ENCODE measurements around the gene AKAP13. TPM values are rescaled to one million over a fixed set of nuclear protein-coding genes. Genes with fewer than 3 reads are reported as not detected.

Gene AKAP13
- total RNA-seq, 6 donors from 2014 or later: 329 to 1,278 (median 748) TPM

DNA sequence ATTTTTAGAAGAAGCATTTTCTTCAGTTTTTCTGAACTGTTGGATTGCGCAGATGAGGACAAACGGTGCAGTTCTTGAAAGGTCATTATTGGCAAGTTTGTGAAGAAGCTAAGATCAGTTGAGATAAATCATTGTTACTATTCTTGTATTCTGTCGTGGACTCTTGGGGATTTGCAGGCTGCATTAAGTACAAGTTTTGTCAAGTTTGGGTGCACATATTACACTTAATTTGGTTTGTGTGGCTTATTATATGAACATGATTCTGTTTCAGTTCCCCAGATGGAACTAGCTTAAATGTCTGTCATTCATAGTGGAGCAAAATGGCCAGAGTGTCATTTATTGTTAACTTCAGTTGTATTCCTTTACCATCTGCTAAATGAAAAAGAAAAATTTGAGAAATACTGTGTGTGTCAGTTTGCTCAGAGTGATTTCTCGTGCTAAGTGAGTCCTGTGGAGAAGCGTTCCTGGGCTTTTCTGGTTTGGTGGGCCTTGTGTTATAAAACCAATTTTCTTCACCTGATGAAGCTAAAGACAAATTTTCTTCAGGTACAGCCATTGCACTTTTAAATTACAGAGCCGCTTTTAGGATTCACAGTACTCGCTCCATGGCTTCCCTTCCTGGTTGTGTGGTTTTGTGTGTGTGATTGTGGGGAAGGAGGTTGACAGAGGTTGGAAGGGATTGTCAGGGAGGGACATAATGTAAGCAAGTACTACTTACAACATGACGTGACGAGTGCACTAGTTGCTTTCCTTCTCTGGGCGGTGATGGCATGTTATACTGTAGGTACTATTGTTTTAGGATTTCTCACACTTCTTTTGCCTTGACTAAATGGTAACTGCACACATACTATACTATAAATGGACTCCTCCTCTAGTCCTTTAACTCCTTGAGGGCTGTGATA is 1.7 kb downstream of the AKAP13 start:
- peak overlapping the region; percentile 29 to 95 (median 82) for H3K4me3 ChIP-seq
- peak overlapping the region; percentile 43 to 96 (median 94) for H3K27ac ChIP-seq
- 44 to 46% methylated on average over 10 of the region's 10 CpGs for WGBS, 2 donors
- TF ChIP-seq POLR2A (IDR thresholded peaks at IDR 0.05): no peak
- TF ChIP-seq, protein P1, sequence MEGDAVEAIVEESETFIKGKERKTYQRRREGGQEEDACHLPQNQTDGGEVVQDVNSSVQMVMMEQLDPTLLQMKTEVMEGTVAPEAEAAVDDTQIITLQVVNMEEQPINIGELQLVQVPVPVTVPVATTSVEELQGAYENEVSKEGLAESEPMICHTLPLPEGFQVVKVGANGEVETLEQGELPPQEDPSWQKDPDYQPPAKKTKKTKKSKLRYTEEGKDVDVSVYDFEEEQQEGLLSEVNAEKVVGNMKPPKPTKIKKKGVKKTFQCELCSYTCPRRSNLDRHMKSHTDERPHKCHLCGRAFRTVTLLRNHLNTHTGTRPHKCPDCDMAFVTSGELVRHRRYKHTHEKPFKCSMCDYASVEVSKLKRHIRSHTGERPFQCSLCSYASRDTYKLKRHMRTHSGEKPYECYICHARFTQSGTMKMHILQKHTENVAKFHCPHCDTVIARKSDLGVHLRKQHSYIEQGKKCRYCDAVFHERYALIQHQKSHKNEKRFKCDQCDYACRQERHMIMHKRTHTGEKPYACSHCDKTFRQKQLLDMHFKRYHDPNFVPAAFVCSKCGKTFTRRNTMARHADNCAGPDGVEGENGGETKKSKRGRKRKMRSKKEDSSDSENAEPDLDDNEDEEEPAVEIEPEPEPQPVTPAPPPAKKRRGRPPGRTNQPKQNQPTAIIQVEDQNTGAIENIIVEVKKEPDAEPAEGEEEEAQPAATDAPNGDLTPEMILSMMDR (IDR thresholded peaks at IDR 0.05): no peak
- TF ChIP-seq POLR2AphosphoS5 (IDR thresholded peaks at IDR 0.05): peak in 1 of 2 donors; percentile 9
- no peak for TF ChIP-seq EP300 (IDR thresholded peaks at IDR 0.05)
- no peak for ATAC-seq (ENCODE audit: low FRiP score in 2 of 2)
- peaks cover 20 to 41% (median 32%) of the 10 kb centered on the region in 4 donors for H3K4me1 ChIP-seq
- H3K9me3 ChIP-seq: no peaks in the 10 kb centered on the region
- H3K27me3 ChIP-seq: no peaks in the 10 kb centered on the region
- no peaks in the 10 kb centered on the region for H3K36me3 ChIP-seq
- no peak for DNase-seq

- no peaks in the 10 kb centered on the region for H3K27me3 ChIP-seq
- peak overlapping the region in 2 of 4 donors; percentile 91 to 95 for H3K4me3 ChIP-seq
- no peaks in the 10 kb centered on the region for H3K9me3 ChIP-seq
- no peak for TF ChIP-seq POLR2A (IDR thresholded peaks at IDR 0.05)
- no peak for TF ChIP-seq EP300 (IDR thresholded peaks at IDR 0.05)
- no peak for TF ChIP-seq POLR2AphosphoS5 (IDR thresholded peaks at IDR 0.05)
- TF ChIP-seq, protein P1 (IDR thresholded peaks at IDR 0.05): no peak
- 79 to 86% methylated on average over 4 of the region's 4 CpGs for WGBS, 2 donors
- H3K4me1 ChIP-seq: peaks cover 20 to 49% (median 32%) of the 10 kb centered on the region in 4 donors
- H3K27ac ChIP-seq: peak overlapping the region in 3 of 4 donors; percentile 15 to 95 (median 94)
- H3K36me3 ChIP-seq: no peaks in the 10 kb centered on the region
- DNase-seq (no peak), ATAC-seq (ENCODE audit: low FRiP score in 2 of 2) (no peak)
These were observed 2.5 kb downstream of the AKAP13 start for GRCh38 chr15:85382942-85383341.

- DNase-seq: no peak
- H3K4me1 ChIP-seq: peaks cover 20 to 55% (median 32%) of the 10 kb centered on the region in 4 donors
- peak overlapping the region in 1 of 4 donors; percentile 95 for H3K27ac ChIP-seq
- ATAC-seq (ENCODE audit: low FRiP score in 2 of 2): no peak
- no peaks in the 10 kb centered on the region for H3K27me3 ChIP-seq
- peak overlapping the region in 1 of 4 donors; percentile 91 for H3K4me3 ChIP-seq
- no peaks in the 10 kb centered on the region for H3K36me3 ChIP-seq
- TF ChIP-seq POLR2A (IDR thresholded peaks at IDR 0.05) (no peak), POLR2AphosphoS5 (IDR thresholded peaks at IDR 0.05) (no peak), EP300 (IDR thresholded peaks at IDR 0.05) (no peak)
- TF ChIP-seq, protein P1 (IDR thresholded peaks at IDR 0.05): no peak
- H3K9me3 ChIP-seq: no peaks in the 10 kb centered on the region
- WGBS, 2 donors: 46 to 54% methylated on average over 2 of the region's 2 CpGs
These were observed 3.2 kb downstream of the AKAP13 start for GRCh38 chr15:85383470-85384148.

DNA sequence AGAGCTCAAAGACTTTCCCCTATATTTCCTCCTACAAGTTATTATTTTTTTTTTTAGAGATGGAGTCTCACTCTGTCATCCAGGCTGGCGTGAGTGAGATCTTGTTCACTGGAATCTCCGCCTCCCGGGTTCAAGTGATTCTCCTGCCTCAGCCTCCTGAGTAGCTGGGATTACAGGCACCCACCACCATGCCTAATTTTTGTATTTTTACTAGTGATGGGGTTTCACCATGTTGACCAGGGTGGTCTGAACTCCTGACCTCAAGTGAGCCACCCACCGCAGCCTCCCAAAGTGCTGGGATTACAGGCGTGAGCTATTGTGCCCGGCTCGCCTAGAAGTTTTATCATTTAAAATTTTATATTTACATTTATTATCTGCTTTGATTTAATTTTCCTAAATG is 5.9 kb downstream of the AKAP13 start:
- TF ChIP-seq POLR2AphosphoS5 (IDR thresholded peaks at IDR 0.05) (no peak), POLR2A (IDR thresholded peaks at IDR 0.05) (no peak), EP300 (IDR thresholded peaks at IDR 0.05) (no peak)
- TF ChIP-seq, protein P1 (IDR thresholded peaks at IDR 0.05): no peak
- no peaks in the 10 kb centered on the region for H3K36me3 ChIP-seq
- no peak overlapping the region for H3K27ac ChIP-seq
- 96% methylated on average over 7 of the region's 7 CpGs for WGBS, 2 donors
- no peak overlapping the region for H3K4me3 ChIP-seq
- no peaks in the 10 kb centered on the region for H3K27me3 ChIP-seq
- DNase-seq (no peak), ATAC-seq (ENCODE audit: low FRiP score in 2 of 2) (no peak)
- peaks cover 28 to 60% (median 31%) of the 10 kb centered on the region in 4 donors for H3K4me1 ChIP-seq
- H3K9me3 ChIP-seq: no peaks in the 10 kb centered on the region
